ENCODE measurements around the gene TSPY8. TPM values are rescaled to one million over a fixed set of nuclear protein-coding genes. Genes with fewer than 3 reads are reported as not detected.
"Not testable (repeated sequence)": the region's sequence is repeated elsewhere in the genome, so short reads cannot be mapped to it uniquely, and the experiment has no call there.

TSPY8 gene, protein sequence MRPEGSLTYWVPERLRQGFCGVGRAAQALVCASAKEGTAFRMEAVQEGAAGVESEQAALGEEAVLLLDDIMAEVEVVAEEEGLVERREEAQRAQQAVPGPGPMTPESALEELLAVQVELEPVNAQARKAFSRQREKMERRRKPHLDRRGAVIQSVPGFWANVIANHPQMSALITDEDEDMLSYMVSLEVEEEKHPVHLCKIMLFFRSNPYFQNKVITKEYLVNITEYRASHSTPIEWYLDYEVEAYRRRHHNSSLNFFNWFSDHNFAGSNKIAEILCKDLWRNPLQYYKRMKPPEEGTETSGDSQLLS
- polyA plus RNA-seq (2012; ENCODE audit: insufficient read depth, insufficient read length, low read depth), result not detected

- not testable (repeated sequence) for H3K36me3 ChIP-seq; DNase-seq; H3K4me1 ChIP-seq; H3K4me3 ChIP-seq (ENCODE audit: low read depth, low read length); H3K9me3 ChIP-seq; H3K27me3 ChIP-seq
These were observed at the start of gene TSPY8 for GRCh38 chrY:9357497-9357896. TSS of gene TSPY8 (plus strand) at chrY:9357797. CDS start at chrY:9357843, 46 bp downstream.

- Histone ChIP-seq H3K27me3 (no peaks in the 10 kb centered on the region), H3K9me3 (no peaks in the 10 kb centered on the region), H3K36me3 (no peaks in the 10 kb centered on the region), H3K4me3 (ENCODE audit: low read depth, low read length) (no peak overlapping the region), H3K4me1 (no peaks in the 10 kb centered on the region)
- DNase-seq, result no peak
- TF ChIP-seq, protein P1, sequence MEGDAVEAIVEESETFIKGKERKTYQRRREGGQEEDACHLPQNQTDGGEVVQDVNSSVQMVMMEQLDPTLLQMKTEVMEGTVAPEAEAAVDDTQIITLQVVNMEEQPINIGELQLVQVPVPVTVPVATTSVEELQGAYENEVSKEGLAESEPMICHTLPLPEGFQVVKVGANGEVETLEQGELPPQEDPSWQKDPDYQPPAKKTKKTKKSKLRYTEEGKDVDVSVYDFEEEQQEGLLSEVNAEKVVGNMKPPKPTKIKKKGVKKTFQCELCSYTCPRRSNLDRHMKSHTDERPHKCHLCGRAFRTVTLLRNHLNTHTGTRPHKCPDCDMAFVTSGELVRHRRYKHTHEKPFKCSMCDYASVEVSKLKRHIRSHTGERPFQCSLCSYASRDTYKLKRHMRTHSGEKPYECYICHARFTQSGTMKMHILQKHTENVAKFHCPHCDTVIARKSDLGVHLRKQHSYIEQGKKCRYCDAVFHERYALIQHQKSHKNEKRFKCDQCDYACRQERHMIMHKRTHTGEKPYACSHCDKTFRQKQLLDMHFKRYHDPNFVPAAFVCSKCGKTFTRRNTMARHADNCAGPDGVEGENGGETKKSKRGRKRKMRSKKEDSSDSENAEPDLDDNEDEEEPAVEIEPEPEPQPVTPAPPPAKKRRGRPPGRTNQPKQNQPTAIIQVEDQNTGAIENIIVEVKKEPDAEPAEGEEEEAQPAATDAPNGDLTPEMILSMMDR (IDR thresholded peaks at IDR 0.05; ENCODE audit: low read depth, low read length), result no peak
These were observed 36.6 kb upstream of the TSPY8 start for GRCh38 chrY:9320996-9321395.

DNA sequence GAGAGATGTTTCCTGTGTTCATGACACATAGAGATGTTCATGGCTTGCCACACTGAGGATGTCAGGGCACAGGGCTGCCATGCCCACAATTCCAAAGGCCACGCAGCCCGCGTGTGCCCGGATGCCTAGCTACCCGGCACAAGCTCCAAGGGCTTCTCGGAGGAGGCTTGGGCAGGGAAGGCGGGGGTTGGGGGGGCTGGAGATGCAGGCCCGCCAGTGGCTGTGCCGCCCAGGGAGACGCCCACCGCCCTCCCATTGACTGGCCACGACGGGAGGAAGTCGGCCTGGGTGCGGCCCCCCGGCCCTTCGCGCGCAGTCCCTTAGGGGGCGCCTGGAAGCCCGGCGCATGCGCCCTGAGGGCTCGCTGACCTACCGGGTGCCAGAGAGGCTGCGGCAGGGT is 20.4 kb upstream of the TSPY8 start, which contains the start of gene TSPY4:
Gene TSPY4, plus strand, starts transcription at position 301 of the 400 bp plus-strand sequence. Its CDS starts 46 bp downstream, at position 347.
- not testable (repeated sequence) for H3K27me3 ChIP-seq; H3K4me1 ChIP-seq; H3K36me3 ChIP-seq; H3K4me3 ChIP-seq (ENCODE audit: low read depth, low read length); H3K9me3 ChIP-seq; DNase-seq

- not testable (repeated sequence) for H3K9me3 ChIP-seq; H3K36me3 ChIP-seq; H3K4me1 ChIP-seq; DNase-seq; H3K27me3 ChIP-seq; H3K4me3 ChIP-seq (ENCODE audit: low read depth, low read length)
These were observed 38.9 kb downstream of the TSPY8 start for GRCh38 chrY:9396527-9396926.

DNA sequence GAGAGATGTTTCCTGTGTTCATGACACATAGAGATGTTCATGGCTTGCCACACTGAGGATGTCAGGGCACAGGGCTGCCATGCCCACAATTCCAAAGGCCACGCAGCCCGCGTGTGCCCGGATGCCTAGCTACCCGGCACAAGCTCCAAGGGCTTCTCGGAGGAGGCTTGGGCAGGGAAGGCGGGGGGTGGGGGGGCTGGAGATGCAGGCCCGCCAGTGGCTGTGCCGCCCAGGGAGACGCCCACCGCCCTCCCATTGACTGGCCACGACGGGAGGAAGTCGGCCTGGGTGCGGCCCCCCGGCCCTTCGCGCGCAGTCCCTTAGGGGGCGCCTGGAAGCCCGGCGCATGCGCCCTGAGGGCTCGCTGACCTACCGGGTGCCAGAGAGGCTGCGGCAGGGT is 40.5 kb downstream of the TSPY8 start, which contains the start of gene TSPY3:
Gene TSPY3, plus strand, starts transcription at position 301 of the 400 bp plus-strand sequence. Its CDS starts 46 bp downstream, at position 347.
- not testable (repeated sequence) for DNase-seq, H3K9me3 ChIP-seq, H3K4me1 ChIP-seq

More for the DNA sequence above, 40.5 kb downstream of the TSPY8 start, which contains the start of gene TSPY3:
- not testable (repeated sequence) for H3K4me3 ChIP-seq (ENCODE audit: low read depth, low read length); H3K27me3 ChIP-seq; H3K36me3 ChIP-seq
